K562 (cell line): ENCODE results near the gene ARID3A. TPM values are rescaled to one million over a fixed set of nuclear protein-coding genes. Genes with fewer than 3 reads are reported as not detected.
A peak's percentile ranks its signal among the peaks of the same experiment; 100 is the strongest.

ENCODE experiments used
- ATAC-seq: fragments of 200-7000 bp; cut with Tn5 transposase; 3 replicates; pipeline ENCODE4 v1.9.1; 2020; ENCODE audit warnings: moderate library complexity
- BruUV-seq: library from RNA; stranded (reverse); fragments of 400-500 nt; replicated peaks from 2 replicates; lab custom pipeline; 2021; lab: Mats Ljungman, UMichigan
- CTCF ChIA-PET: fragments of 300-600 bp; formaldehyde crosslinking; extraction: SDS; loops from one replicate; lab custom pipeline; 2021; ENCODE audit warnings: low intra/inter-chr PET ratio; lab: Yijun Ruan, JAX
- POLR2A ChIA-PET: fragments of 300-600, 350-650 bp; sonication (Branson Sonifier 250); formaldehyde crosslinking; extraction: SDS; loops from one replicate; lab custom pipeline; 2021; ENCODE audit warnings: antibody characterized with exemption, inconsistent platforms; lab: Yijun Ruan, JAX
- DNase-seq, 4 experiments: peaks; one replicate each; pipeline versions ENCODE4 v3.0.0 to v3.0.0-alpha.2; 2011 to 2018; ENCODE audit warnings: low spot score in 3 of 4, mixed read lengths in 3 of 4; ENCODE audit errors: extremely low read depth in 1 of 4
- FAIRE-seq: peaks from 2 replicates; lab custom pipeline; 2011; peaks lifted over from hg19 to GRCh38; lab: Jason Lieb, UNC
- H2AFZ ChIP-seq: 2 replicates; pipeline ENCODE4 v1.6.0; 2011; ENCODE audit warnings: low read depth, low read length, control low read depth, inconsistent platforms
- H3K27ac ChIP-seq: fragments of 200-600 bp; 3 replicates; pipeline ENCODE4 v1.8.0; 2011; ENCODE audit warnings: low read depth, mild to moderate bottlenecking, control low read depth, inconsistent platforms, low read length, moderate library complexity, mixed read lengths; ENCODE audit errors: extremely low read depth
- H3K27me3 ChIP-seq, 2 experiments: fragments of 300-600 bp in 1 of 2; 2 replicates in 1 of 2; 3 replicates in 1 of 2; pipeline versions ENCODE4 v1.6.0 to v1.8.0; 2011; ENCODE audit warnings: inconsistent platforms in 2 of 2, low read length in 2 of 2, mild to moderate bottlenecking in 1 of 2, mixed read lengths in 1 of 2, moderate library complexity in 1 of 2; ENCODE audit not compliant: control insufficient read depth in 2 of 2, insufficient read depth in 2 of 2
- H3K36me3 ChIP-seq: fragments of 300-600 bp; 3 replicates; pipeline ENCODE4 v1.8.0; 2011; ENCODE audit warnings: mild to moderate bottlenecking, low read length, inconsistent platforms; ENCODE audit not compliant: control insufficient read depth, insufficient read depth
- H3K4me1 ChIP-seq, 2 experiments: fragments of 200-600 bp in 1 of 2; replicated peaks in 1 of 2; 2 replicates in 1 of 2; 3 replicates in 1 of 2; pipeline versions ENCODE4 v1.5.1 to v1.8.0; 2011; ENCODE audit warnings: inconsistent platforms in 2 of 2, low read length in 2 of 2, mild to moderate bottlenecking in 1 of 2, mixed read lengths in 1 of 2, moderate library complexity in 1 of 2; ENCODE audit not compliant: control insufficient read depth in 2 of 2, insufficient read depth in 2 of 2
- H3K4me2 ChIP-seq: 2 replicates; pipeline ENCODE4 v1.6.1; 2011; ENCODE audit warnings: low read length, control low read depth, inconsistent platforms, mixed read lengths; ENCODE audit not compliant: insufficient read depth
- H3K4me3 ChIP-seq: fragments of 200-600 bp; sonication (generic), shearing (Covaris generic); 2 replicates; pipeline ENCODE4 v1.5.1; 2016; ENCODE audit warnings: control low read depth, inconsistent platforms
- H3K79me2 ChIP-seq: fragments of 200-600 bp; 3 replicates; pipeline ENCODE4 v1.8.0; 2011; ENCODE audit warnings: low read length, inconsistent platforms; ENCODE audit not compliant: control insufficient read depth, insufficient read depth
- H3K9ac ChIP-seq, 2 experiments: 2 replicates each; pipeline versions ENCODE4 v1.6.0 to v1.6.1; 2011; ENCODE audit warnings: low read depth in 2 of 2, low read length in 2 of 2, control low read depth in 1 of 2, inconsistent platforms in 1 of 2, mild to moderate bottlenecking in 1 of 2, mixed read lengths in 1 of 2; ENCODE audit not compliant: insufficient read depth in 1 of 2
- H3K9me1 ChIP-seq: one replicate; pipeline ENCODE4 v1.6.0; 2011; ENCODE audit warnings: inconsistent platforms, mild to moderate bottlenecking, low read length, moderate library complexity; ENCODE audit not compliant: control insufficient read depth, insufficient read depth
- H3K9me3 ChIP-seq: replicated peaks from 2 replicates; pipeline ENCODE4 v1.5.1; 2011; ENCODE audit warnings: low read depth, low read length, inconsistent platforms; ENCODE audit not compliant: control insufficient read depth, insufficient read depth
- H4K20me1 ChIP-seq: replicated peaks from 2 replicates; pipeline ENCODE4 v1.6.1; 2011; ENCODE audit warnings: low read length, inconsistent platforms, mixed read lengths; ENCODE audit not compliant: control insufficient read depth, insufficient read depth
- CBX5 ChIP-seq: IDR thresholded peaks from 2 replicates; pipeline ENCODE4 v1.6.1; 2014; ENCODE audit warnings: low read depth, borderline replicate concordance
- HNRNPUL1 ChIP-seq: fragments of 200-400 bp; formaldehyde crosslinking; IDR thresholded peaks from 2 replicates; pipeline ENCODE4 v1.6.1; 2017; ENCODE audit warnings: low read length
- POLR3G ChIP-seq: IDR thresholded peaks from 2 replicates; pipeline ENCODE4 v1.6.1; 2011; ENCODE audit not compliant: insufficient read length, insufficient replicate concordance; ENCODE audit errors: extremely low read depth
- RFX1 ChIP-seq: fragments of 450-650 bp; IDR thresholded peaks from 2 replicates; pipeline ENCODE4 v1.6.1; 2016; ENCODE audit warnings: mild to moderate bottlenecking, moderate library complexity
- SRSF7 ChIP-seq: fragments of 200-400 bp; formaldehyde crosslinking; optimal IDR thresholded peaks from 2 replicates; pipeline ENCODE3; 2017; ENCODE audit warnings: mild to moderate bottlenecking, low read depth, low read length
- TGIF2 ChIP-seq: sonication (generic); formaldehyde crosslinking; IDR thresholded peaks from 2 replicates; pipeline ENCODE4 v1.8.1; 2022; ENCODE audit warnings: mild to moderate bottlenecking, missing genetic modification reagents, moderate library complexity
- UBTF ChIP-seq, 2 experiments: IDR thresholded peaks; 2 replicates each; pipeline ENCODE4 v1.6.1; 2012; ENCODE audit warnings: improper control_type of control experiment in 2 of 2, low read depth in 2 of 2, low read length in 2 of 2, borderline replicate concordance in 1 of 2
- ZMIZ1 ChIP-seq, 2 experiments: fragments of 150-350 bp in 1 of 2; IDR thresholded peaks; 2 replicates each; pipeline ENCODE4 v1.6.1; 2012 to 2016; ENCODE audit warnings: low read depth in 2 of 2, low read length in 2 of 2, mild to moderate bottlenecking in 1 of 2, moderate library complexity in 1 of 2
- ZNF280A ChIP-seq: fragments of 450-650 bp; IDR thresholded peaks from 2 replicates; pipeline ENCODE4 v1.6.1; 2018; ENCODE audit warnings: mild to moderate bottlenecking, low read depth; ENCODE audit not compliant: partially characterized antibody
- ZNF395 ChIP-seq: fragments of 200-800 bp; sonication (Bioruptor generic); IDR thresholded peaks from 2 replicates; pipeline ENCODE4 v1.6.1; 2017; ENCODE audit warnings: missing genetic modification characterization, missing compliant biosample characterization
- WGBS: fragments of 100-300 bp; shearing (Covaris generic); methylation state at CpG from one replicate; pipeline ENCODE4 v1.1.6; 2016; ENCODE audit warnings: low coverage, mixed read lengths; ENCODE audit not compliant: insufficient coverage; ENCODE audit errors: missing lambda C conversion rate; 5-methylcytosine and 5-hydroxymethylcytosine counted together
- in situ Hi-C: fragments of 300-500 bp; cut with MboI; formaldehyde crosslinking; loops from 4 replicates; pipeline ENCODE4 v1.15.0; 2018; ENCODE audit warnings: inconsistent platforms, mixed read lengths
- intact Hi-C: fragments of 100-400 bp; cut with micrococcal nuclease; formaldehyde crosslinking; loops from 2 replicates; pipeline ENCODE4 v1.14.2; 2022
- polyA plus RNA-seq, 8 experiments: library from polyadenylated mRNA; depleted of rRNA in 4 of 8; stranded (reverse) in 5 of 8; unstranded in 3 of 8; fragments of >200 nt; fragmentation: Nextera tagmentation in 2 of 8; fragmentation: Illumina TruSeq in 1 of 8; extraction: Ambion mirVana in 2 of 8; extraction: Trizol in 1 of 8; gene quantifications; 2 replicates each; pipeline versions ENCODE4 v1.2.1 to v1.2.3, GENCODE V29; 2011 to 2014; ENCODE audit warnings: inconsistent platforms in 1 of 8, missing spikeins in 1 of 8
- total RNA-seq, 7 experiments: library from RNA; depleted of rRNA in 6 of 7; stranded (reverse); fragments of >200 nt in 6 of 7; fragmentation: Illumina TruSeq in 2 of 7; extraction: Trizol in 2 of 7; gene quantifications; 2 replicates each; pipeline versions ENCODE4 v1.2.1 to v1.2.3, GENCODE V29; 2011 to 2021; ENCODE audit warnings: low replicate concordance in 1 of 7

The ARID3A gene
- total and polyA plus RNA-seq, 9 of the 15 experiments (the other 6 are each of a cell fraction or from before 2014, with no cell fraction given) = 1.4 to 118 (median 31.2) TPM

- intact Hi-C loops (loop anchor here (2.0 kb wide), 1 partner anchor 14 kb away; no protein-coding TSS in a partner anchor), in situ Hi-C loops (no loop called here)
- peak within 1 kb of the TSS; percentile 92 to 95 for H3K9ac ChIP-seq
- no peaks in the 10 kb centered on the region for H3K9me3 ChIP-seq
- POLR2A ChIA-PET = interaction anchor here (0.6 to 2.9 kb wide), 8 partner anchors 10 to 376 kb away, joined by 3 to 15 read pairs (median 4); partner anchors contain the start of genes CIRBP and PRTN3
- H3K27me3 ChIP-seq = no peaks in the 10 kb centered on the region
- peaks cover 9 to 68% of the 10 kb centered on the region in 2 experiments; a peak in 4 of 5 replicates for H3K4me1 ChIP-seq
- FAIRE-seq (peak; percentile 95), DNase-seq (peak; percentile 87 to 95 (median 91)), ATAC-seq (peak; percentile 91)
- H3K9me1 ChIP-seq = no peaks in the 10 kb centered on the region
- TSS peak; percentile 98 for BruUV-seq
- H3K27ac ChIP-seq = peak within 1 kb of the TSS; percentile 100
- H3K4me3 ChIP-seq = peak within 1 kb of the TSS; percentile 79
- peaks cover 40% of the 10 kb centered on the region; the same call in 2 of the 3 replicates for H3K36me3 ChIP-seq
- H3K79me2 ChIP-seq = peaks cover 34% of the 10 kb centered on the region
- peaks cover 6% of the 10 kb centered on the region for H4K20me1 ChIP-seq
- peak within 1 kb of the TSS; percentile 83 for H3K4me2 ChIP-seq
- 0% methylated on average over 42 of the region's 69 CpGs for WGBS
- CTCF ChIA-PET = interaction anchor here (1.3 kb wide), 1 partner anchor 25 kb away, joined by 3 read pairs; no protein-coding TSS in a partner anchor
- H2AFZ ChIP-seq = peak within 1 kb of the TSS; percentile 95
- TF ChIP-seq RFX1 (no peak), UBTF (IDR thresholded peaks at IDR 0.05; ENCODE audit: borderline replicate concordance in 1 of 2, low read depth in 2 of 2, low read length in 2 of 2) (no peak), CBX5 (no peak), ZNF395 (CRISPR knock-in tag) (no peak), TGIF2 (CRISPR knock-in tag) (no peak), ZMIZ1 (IDR thresholded peaks at IDR 0.05; ENCODE audit: low read depth in 2 of 2, low read length in 2 of 2) (no peak), SRSF7 (no peak), POLR3G (no peak), ZNF280A (no peak), HNRNPUL1 (no peak)
Observed at GRCh38 chr19:892894-893689, 32.7 kb upstream of the ARID3A start, which contains the start of the genes MED16 and RNU6-9. Gene MED16 (minus strand): TSS chr19:893187. CDS start chr19:891131, 2,056 bp downstream. Gene RNU6-9 (plus strand): TSS chr19:893484.
